Astrocyte of the spinal cord (primary cell): ENCODE measurements around the gene EPPIN.
A peak's percentile ranks its signal among the peaks of the same experiment; 100 is the strongest.

Experiments used
- DNase-seq: peaks from one replicate; pipeline ENCODE4 v3.0.0; 2011; ENCODE audit warnings: low read depth, low spot score
- H3K4me3 ChIP-seq: 2 replicates; pipeline ENCODE4 v1.5.1; 2011; ENCODE audit warnings: low read depth, mild to moderate bottlenecking, low read length, moderate library complexity
- in situ Hi-C: cut with HindIII; loops from 2 replicates; pipeline ENCODE4 v1.10.0; 2017; ENCODE audit warnings: low sequenced_read_pairs
- TF ChIP-seq, protein P1 (sequence below): IDR thresholded peaks from 2 replicates; pipeline ENCODE4 v1.5.1; 2012; ENCODE audit warnings: low read depth, mild to moderate bottlenecking, low read length, inconsistent platforms

EPPIN gene

DNA sequence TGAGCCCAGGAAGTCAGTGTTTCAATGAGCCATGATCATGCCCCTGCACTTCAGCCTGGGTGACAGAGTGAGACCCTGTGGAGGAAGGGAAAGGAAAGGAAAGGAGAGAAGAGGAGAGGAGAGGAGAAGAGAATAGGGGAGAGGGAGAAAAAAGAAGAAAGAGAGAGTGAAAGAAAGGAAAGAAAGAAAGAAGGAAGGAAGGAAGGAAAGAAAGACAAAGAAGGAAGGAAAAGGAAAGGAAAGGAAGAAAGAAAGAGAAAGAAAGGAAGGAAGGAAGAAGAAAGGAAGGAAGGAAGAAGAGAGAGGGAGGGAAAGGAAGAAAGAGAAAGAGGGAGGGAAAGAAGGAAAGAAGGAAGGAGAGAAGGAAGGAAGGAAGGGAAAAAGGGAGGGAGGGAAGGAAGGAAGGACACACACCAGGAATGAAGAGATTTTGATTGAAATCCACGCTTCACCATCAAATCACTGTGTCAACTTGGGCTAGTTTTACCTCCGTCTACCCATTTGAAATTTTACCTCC lies 17.6 kb upstream of the EPPIN start:
- TF ChIP-seq, protein P1, sequence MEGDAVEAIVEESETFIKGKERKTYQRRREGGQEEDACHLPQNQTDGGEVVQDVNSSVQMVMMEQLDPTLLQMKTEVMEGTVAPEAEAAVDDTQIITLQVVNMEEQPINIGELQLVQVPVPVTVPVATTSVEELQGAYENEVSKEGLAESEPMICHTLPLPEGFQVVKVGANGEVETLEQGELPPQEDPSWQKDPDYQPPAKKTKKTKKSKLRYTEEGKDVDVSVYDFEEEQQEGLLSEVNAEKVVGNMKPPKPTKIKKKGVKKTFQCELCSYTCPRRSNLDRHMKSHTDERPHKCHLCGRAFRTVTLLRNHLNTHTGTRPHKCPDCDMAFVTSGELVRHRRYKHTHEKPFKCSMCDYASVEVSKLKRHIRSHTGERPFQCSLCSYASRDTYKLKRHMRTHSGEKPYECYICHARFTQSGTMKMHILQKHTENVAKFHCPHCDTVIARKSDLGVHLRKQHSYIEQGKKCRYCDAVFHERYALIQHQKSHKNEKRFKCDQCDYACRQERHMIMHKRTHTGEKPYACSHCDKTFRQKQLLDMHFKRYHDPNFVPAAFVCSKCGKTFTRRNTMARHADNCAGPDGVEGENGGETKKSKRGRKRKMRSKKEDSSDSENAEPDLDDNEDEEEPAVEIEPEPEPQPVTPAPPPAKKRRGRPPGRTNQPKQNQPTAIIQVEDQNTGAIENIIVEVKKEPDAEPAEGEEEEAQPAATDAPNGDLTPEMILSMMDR = no peak
- no peak overlapping the region for H3K4me3 ChIP-seq
- no peak for DNase-seq
- in situ Hi-C loops = no loop called here

GRCh38 chr20:45555198-45555597 lies 8.0 kb upstream of the EPPIN start:
- in situ Hi-C loops = no loop called here
- TF ChIP-seq, protein P1 = no peak
- no peak overlapping the region for H3K4me3 ChIP-seq
- DNase-seq = no peak

GRCh38 chr20:45552456-45552855 lies 5.3 kb upstream of the EPPIN start:
- TF ChIP-seq, protein P1 = no peak
- H3K4me3 ChIP-seq = no peak overlapping the region
- in situ Hi-C loops = no loop called here
- no peak for DNase-seq

DNA sequence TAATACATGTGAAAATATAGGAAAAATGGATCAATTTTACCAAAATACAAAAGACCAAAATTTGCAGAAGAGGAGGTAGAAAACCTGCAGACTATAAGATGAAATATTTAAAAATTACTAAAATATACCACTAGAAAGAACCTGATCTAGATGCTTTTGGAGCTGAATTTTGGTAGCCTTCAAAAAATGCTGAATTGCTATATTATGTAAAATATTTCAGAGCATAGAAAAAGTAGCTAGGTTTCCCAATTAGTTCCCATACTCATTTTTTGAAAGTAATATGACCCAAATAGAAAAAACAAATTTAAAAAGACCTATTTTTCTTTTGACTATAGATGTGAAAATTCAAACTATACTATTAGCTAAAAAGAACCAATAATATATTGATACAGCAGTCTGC lies 3.6 kb upstream of the EPPIN start:
- no peak overlapping the region for H3K4me3 ChIP-seq
- no peak for DNase-seq
- TF ChIP-seq, protein P1 = no peak
- in situ Hi-C loops = no loop called here

DNA sequence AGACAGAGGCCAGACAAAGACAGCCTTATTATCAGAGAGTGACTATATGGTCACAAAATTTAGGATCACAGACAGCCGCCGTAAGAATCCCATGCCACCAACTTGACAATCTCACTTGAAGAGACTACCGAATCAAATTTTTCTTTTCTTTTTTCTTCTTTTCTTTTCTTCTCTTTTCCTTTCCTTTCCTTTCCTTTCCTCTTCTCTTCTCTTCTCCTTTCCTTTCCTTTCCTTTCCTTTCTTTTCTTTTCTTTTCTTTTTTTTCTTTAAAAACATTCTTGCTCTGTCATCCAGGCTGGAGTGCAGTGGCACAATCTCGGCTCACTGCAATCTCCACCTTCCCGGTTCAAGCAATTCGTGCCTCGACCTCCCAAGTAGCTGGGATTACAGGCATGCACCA lies 1.2 kb upstream of the EPPIN start:
- in situ Hi-C loops = no loop called here
- H3K4me3 ChIP-seq = no peak overlapping the region
- TF ChIP-seq, protein P1 = no peak
- no peak for DNase-seq

DNA sequence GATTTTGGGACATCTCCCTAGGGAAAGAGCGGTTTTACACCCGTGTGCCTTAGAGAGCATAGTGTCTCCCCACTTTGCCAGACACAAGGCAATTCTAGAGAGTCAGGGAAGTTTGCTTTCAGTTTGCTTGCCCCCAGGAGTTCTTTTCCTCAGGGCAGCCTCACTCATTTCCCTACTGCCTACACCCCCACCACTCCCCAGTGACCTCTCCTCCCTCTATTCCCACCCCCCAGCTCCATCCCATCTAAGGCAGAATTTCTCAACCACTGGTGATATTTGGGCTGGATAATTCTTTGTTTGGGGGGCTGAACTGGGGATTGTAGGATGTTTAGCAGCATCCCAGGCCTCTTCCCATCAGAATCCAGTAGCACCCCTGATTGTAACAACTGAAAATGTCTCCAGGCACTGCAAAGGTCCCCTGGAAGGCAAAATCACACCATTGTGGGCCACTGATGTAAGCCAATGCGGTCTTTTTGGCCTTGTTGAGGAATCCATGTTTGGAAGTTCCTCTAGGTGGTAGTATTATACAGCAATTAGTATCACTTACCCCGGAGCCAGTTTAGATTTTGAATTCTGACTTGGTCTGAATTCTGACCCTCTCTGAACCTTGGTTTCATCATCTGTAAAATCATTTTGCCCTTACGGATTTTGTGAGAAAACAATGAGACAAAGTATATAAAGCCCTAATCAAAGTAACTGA lies 1.3 kb downstream of the EPPIN start:
- in situ Hi-C loops = no loop called here
- TF ChIP-seq, protein P1 = peak; percentile 29
- peak; percentile 7 for DNase-seq
- H3K4me3 ChIP-seq = no peak overlapping the region
